ENCODE data around the gene SLC52A1.
"Not testable (repeated sequence)": the region's sequence is repeated elsewhere in the genome, so short reads cannot be mapped to it uniquely, and the experiment has no call there.

Gene SLC52A1

DNA sequence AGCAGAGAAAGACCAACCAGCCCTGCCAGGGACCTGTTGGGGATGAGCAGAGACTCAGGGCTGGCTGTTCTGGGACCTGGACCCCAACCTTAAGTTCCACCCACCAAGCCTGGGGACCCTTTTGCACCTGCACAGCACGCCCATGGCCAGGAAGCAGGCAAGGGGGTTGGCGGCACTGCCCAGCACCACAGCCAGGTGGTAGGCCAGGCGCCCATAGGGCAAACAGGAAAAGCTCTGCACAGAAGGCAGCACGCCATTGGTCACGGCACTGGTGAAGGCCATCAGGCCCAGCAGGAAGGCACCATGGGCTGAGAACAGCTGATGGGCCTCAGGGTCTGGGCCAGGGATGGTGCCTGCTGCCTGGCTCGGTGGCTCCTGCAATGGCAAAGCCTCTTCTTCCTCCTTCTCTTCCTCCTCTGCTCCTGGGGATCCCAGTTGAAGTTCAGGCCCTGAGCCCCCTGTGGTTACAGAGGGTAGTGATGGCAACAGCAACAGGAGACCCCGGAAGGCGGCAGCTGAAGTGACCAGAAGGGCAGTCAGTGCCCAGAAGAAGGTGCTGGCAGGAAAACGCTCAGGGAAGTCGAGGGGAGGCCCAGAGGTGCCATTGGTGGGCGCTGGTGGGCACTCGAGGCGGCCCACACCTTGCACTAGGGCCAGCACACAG lies 1.7 kb downstream of the SLC52A1 start:
- in situ Hi-C loops (cut with MboI; ENCODE audit: low pct_unique_long_range_greater_than_20kb, low sequenced_read_pairs), result no loop called here

DNA sequence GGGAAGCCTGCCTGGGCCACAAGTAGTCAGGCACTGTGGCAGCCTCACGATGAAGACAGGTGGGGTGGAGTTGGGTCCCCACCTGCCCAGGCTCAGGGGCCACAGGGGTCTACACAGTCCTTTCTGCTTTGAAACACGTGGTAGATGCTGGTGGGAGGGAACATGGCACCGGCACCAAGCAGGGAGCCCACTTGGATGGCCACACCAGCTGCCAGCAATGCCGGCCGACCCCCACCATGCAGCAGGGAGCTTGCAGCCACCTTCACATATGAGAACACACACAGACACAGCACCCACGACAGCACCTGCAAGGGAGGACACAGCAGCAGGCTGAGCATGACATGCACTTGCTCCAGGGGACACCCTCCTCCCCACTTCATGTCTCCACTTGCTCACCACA lies 2.4 kb downstream of the SLC52A1 start:
- DNase-seq, result no peak
- in situ Hi-C loops (cut with MboI; ENCODE audit: low pct_unique_long_range_greater_than_20kb, low sequenced_read_pairs), result no loop called here

More for the DNA sequence above, 1.7 kb downstream of the SLC52A1 start:
- no peak for DNase-seq

DNA sequence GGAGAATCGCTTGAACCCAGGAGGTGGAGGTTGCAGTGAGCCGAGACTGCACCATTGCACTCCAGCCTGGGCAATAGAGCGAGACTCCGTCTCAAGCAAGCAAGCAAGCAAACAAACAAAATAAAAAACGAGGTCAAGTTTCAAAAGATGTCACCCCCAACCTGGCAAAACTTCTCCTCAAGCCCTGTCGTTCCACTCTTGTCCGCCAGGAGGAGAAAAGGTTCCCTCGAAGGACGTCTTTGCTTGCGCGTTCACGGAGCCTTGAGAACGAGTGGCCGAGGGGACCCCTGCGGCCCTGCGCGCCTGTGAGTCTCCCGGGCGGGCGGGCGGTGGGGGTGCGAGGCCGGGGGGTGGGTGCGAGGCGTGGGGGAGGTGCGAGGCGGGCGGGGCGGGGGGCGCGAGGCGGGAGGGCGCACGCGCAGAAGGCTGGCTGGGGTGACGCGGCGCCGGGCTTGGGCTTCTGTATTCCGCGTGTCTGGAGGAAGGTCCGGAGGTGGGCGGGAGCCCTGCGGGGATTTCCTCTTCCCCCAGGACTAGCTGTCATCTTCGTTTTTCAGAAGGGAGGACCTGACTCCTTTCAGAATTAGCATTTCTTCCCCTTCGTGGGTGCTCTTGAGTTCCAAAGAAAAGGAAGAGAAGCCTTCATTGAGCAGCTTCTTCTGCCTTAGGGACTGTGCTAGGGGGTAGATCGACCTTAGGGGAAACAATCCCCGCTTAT lies 3.7 kb downstream of the SLC52A1 start:
- DNase-seq, result peak; percentile 74
- in situ Hi-C loops (cut with MboI; ENCODE audit: low pct_unique_long_range_greater_than_20kb, low sequenced_read_pairs), result no loop called here

DNA sequence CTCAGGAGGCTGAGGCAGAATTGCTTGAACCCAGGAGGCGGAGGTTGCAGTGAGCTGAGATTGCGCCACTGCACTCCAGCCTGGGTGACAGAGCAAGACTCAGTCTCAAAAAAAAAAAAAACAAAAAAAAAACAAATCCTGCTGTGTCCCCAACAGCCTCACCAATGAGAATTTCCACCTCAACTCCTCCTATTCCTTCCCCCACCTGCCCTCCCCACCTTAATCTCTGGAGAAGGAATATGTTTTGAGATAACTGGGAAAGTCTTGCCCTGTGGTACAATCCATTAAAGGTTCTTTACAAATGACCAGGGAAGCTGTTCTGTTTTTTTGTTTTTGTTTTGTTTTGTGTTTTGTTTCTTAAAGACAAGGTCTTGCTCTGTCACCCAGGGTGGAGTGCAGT lies 5.1 kb downstream of the SLC52A1 start:
- in situ Hi-C loops (cut with MboI; ENCODE audit: low pct_unique_long_range_greater_than_20kb, low sequenced_read_pairs); DNase-seq: not testable (repeated sequence)

DNA sequence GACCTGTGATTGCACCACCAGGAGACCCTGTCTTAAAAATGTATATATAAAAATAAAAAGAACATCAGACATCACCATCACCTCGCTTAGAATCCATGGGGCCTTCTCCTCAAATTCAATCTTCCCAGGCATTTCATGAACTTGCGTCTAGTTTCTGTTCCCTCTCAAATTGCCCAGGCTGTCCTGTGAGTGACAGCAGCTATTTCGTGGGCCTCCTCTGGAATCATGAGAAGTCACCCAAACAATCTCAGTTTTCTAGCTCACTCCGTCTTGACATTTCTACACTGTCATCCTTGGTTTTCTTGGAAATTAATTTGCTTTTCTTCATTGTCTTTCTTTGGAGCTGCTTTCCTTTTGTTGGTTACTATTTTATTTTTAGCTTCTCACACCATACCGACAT lies 7.3 kb downstream of the SLC52A1 start:
- DNase-seq, result no peak
- in situ Hi-C loops (cut with MboI; ENCODE audit: low pct_unique_long_range_greater_than_20kb, low sequenced_read_pairs), result no loop called here

DNA sequence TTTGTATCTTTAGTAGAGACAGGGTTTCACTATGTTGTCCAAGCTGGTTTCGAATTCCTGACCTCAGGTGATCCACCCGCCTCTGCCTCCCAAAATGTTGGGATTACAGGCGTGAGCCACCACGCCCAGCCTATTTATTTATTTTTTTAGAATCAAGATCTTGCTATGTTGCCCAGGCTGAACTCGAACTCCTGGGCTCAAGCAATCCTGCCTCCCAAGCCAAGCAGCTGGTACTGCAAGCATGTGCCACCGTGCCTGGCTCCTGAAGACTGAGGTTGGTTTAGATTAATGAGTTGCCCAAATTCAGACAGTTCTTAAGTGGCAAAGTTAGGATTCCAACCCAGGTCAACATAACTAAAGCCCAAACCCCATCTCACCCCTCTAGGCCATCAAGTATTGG lies 7.9 kb downstream of the SLC52A1 start:
- in situ Hi-C loops (cut with MboI; ENCODE audit: low pct_unique_long_range_greater_than_20kb, low sequenced_read_pairs), result no loop called here
- DNase-seq, result no peak

DNA sequence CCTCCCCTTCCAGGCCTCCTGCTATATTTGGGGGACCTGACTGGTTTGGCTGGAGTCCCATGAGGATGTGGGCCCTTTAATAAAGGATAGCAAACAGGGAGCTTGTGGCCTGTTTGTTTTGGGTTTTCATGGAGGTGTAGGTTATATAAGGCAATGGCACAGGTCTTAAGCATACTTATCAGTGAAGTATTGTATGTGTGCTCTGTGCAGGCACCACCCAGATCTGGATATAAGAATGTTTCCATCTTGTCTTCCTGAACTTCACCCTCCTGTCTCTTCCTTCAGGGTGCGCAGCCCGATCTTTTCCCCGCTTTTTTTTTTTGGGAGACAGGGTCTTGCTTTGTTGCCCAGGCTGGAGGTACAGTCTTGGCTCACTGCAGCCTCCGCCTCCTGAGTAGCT lies 10.6 kb downstream of the SLC52A1 start:
- DNase-seq, result no peak
- in situ Hi-C loops (cut with MboI; ENCODE audit: low pct_unique_long_range_greater_than_20kb, low sequenced_read_pairs), result no loop called here

DNA sequence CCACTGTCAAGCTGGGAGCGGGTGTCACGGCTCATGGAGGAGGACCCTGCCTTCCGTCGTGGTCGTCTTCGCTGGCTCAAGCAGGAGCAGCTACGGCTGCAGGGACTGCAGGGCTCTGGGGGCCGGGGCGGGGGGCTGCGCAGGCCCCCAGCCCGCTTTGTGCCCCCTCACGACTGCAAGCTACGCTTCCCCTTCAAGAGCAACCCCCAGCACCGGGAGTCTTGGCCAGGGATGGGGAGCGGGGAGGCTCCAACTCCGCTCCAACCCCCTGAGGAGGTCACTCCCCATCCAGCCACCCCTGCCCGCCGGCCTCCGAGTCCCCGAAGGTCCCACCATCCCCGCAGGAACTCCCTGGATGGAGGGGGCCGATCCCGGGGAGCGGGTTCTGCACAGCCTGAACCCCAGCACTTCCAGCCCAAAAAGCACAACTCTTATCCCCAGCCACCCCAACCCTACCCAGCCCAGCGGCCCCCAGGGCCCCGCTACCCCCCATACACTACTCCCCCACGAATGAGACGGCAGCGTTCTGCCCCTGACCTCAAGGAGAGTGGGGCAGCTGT lies 11.6 kb downstream of the SLC52A1 start:
- no peak for DNase-seq
- in situ Hi-C loops (cut with MboI; ENCODE audit: low pct_unique_long_range_greater_than_20kb, low sequenced_read_pairs), result no loop called here

DNA sequence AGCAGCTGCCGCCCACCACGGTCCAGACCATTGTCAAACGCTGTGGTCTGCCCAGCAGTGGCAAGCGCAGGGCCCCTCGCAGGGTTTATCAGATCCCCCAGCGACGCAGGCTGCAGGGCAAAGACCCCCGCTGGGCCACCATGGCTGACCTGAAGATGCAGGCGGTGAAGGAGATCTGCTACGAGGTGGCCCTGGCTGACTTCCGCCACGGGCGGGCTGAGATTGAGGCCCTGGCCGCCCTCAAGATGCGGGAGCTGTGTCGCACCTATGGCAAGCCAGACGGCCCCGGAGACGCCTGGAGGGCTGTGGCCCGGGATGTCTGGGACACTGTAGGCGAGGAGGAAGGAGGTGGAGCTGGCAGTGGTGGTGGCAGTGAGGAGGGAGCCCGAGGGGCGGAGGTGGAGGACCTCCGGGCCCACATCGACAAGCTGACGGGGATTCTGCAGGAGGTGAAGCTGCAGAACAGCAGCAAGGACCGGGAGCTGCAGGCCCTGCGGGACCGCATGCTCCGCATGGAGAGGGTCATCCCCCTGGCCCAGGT lies 13.0 kb downstream of the SLC52A1 start:
- in situ Hi-C loops (cut with MboI; ENCODE audit: low pct_unique_long_range_greater_than_20kb, low sequenced_read_pairs), result no loop called here
- DNase-seq, result no peak

DNA sequence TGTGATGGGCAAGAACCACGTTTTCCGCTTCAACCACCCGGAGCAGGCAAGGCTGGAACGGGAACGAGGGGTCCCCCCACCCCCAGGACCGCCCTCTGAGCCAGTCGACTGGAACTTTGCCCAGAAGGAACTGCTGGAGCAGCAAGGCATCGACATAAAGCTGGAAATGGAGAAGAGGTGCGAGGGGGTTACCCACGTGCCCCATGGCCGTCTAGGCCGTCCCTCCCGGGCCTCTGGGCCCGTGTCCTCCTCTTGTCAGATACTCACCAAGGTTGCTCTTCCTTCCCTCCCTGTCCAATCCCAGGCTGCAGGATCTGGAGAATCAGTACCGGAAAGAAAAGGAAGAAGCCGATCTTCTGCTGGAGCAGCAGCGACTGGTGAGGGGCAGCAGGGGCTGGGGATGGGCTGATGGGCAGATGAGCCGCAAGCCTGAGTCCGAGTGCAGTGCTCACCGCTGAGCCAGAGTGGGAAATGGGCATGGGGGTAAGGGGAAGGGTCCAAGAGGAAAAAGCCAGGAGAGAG lies 14.7 kb downstream of the SLC52A1 start:
- in situ Hi-C loops (cut with MboI; ENCODE audit: low pct_unique_long_range_greater_than_20kb, low sequenced_read_pairs), result no loop called here
- no peak for DNase-seq

DNA sequence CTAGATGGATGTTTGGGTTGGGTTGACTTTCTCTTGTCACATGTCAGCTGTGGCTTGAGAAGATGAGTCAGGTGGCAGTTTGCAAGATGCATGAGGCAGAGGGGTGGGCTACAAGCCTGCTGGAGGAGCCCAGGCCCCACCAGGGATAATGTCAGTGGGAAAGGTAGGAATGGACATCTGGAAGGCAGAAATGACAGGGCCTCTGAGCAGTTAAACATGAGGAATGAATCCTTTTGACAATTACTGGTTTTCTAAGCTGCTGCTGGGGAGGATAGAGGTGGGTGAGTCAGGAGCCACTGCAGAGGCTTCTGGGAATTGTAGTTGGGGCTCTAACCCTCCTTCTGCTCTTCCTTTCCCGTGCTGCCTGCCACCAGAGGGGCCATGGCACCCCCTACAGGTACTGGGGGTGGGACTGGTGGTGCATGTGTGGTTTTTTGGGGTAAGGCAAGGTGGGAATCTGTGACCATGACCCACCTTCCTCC lies 15.7 kb downstream of the SLC52A1 start:
- DNase-seq, result peak; percentile 49
- in situ Hi-C loops (cut with MboI; ENCODE audit: low pct_unique_long_range_greater_than_20kb, low sequenced_read_pairs), result no loop called here

DNA sequence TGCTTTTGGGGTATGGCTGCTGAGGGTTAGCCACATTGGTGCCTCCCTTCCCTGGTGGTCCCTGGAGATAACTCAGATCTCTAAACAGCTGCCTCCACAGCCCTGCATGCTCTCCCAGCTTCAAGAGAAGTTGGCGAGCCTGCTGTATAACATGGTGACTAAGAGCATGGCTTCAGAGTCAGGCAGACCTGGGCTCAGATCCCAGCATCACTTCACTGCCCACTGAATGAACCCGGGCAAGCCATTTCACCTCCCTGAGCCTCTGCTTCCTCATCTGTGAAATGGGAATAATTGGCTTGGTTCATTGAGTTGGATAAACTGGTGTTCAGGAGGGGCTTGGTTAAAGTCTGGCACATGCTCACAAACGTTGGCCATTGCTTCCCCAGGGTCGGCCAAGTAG lies 20.9 kb downstream of the SLC52A1 start:
- DNase-seq, result no peak
- in situ Hi-C loops (cut with MboI; ENCODE audit: low pct_unique_long_range_greater_than_20kb, low sequenced_read_pairs), result no loop called here

DNA sequence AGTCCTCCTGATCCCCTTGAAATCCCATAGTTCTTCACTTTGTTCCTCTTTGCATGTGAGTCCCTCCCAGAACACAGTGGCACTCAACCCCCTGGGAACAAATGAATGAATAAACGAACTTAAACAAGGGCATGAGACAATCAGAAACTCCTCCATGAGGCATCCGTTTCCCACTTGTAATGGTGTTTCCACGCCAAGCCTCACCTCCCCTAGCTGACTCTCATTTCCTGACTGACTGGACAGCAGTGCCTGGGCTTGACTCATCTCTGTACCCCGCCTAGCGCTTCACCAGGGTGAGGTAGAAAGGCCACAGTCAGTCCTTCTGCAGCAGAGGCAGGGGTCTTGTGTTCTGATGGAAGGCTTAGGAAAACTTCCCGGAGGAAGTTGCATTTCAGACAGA lies 23.3 kb downstream of the SLC52A1 start:
- in situ Hi-C loops (cut with MboI; ENCODE audit: low pct_unique_long_range_greater_than_20kb, low sequenced_read_pairs), result no loop called here
- DNase-seq, result no peak

DNA sequence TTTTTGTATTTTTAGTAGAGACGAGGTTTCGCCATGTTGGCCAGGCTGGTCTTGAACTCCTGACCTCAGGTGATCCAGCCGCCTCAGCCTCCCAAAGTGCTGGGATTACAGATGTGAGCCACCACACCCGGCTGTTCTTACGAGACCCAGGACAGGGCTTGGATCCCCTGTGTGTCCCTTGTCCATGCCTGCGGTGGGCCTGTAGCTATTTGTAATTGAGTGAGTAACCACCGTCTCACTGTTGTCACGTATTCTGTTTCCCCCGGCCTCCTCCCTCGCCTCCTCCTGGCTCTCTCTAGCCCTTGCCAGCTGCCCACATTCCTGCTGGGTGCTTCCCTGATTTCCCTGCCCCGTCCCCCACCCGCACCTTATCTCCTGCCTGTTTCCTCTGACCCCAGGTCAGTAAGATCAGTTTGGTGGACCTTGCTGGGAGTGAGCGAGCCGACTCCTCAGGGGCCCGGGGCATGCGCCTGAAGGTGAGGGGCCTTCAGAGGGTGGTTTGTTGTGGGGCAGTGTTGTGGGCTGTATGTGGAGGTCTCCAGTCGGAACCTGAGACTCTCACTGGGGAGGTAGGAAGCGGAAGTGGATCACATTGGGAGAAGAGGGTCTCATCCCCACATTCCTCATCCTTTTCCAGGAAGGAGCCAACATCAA lies 31.9 kb downstream of the SLC52A1 start:
- DNase-seq, result no peak
- in situ Hi-C loops (cut with MboI; ENCODE audit: low pct_unique_long_range_greater_than_20kb, low sequenced_read_pairs), result no loop called here

DNA sequence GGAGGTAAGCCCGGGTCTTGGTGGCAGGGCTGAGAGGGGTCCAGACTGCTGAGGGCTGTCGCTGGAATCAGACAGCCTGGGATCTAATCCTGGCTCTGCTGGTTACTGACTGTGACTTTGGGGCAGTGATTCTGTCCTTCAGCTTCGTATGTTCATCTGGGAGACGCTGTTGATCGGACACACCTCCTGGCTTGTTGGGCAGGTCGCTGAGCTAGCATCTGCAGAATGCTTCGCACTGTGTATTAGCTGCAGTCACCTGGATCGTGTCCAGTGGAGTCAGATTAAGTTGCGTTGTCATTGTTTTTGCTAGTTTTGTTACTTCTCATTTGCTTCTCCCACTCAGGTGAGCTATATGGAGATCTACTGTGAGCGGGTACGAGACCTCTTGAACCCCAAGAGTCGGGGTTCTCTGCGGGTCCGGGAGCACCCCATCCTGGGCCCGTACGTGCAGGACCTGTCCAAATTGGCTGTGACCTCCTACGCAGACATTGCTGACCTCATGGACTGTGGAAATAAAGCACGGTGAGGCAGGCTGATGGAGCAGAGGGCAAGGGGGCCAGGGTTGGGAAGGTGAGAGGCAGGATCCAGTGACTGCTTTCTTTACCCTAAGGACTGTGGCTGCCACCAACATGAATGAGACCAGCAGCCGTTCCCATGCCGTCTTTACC lies 33.0 kb downstream of the SLC52A1 start:
- in situ Hi-C loops (cut with MboI; ENCODE audit: low pct_unique_long_range_greater_than_20kb, low sequenced_read_pairs), result no loop called here
- DNase-seq, result no peak

DNA sequence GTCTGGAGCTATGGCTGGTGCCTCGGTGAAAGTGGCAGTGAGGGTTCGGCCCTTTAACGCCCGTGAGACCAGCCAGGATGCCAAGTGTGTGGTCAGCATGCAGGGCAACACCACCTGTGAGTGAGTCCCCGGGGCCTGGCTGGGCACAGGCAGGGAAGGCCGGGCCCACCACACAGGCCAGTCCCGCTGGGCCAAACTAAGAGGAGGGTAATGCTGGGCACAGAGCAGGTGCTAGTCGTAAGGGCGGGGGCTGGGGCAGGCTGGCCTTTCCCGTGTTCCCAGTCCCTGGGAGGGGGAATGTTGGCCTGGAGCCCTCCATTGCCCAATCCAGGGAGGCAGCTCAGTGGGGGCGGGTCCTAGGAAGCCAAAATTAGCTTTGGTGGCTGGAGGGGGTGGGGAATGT lies 35.0 kb downstream of the SLC52A1 start:
- no peak for DNase-seq
- in situ Hi-C loops (cut with MboI; ENCODE audit: low pct_unique_long_range_greater_than_20kb, low sequenced_read_pairs), result no loop called here

DNA sequence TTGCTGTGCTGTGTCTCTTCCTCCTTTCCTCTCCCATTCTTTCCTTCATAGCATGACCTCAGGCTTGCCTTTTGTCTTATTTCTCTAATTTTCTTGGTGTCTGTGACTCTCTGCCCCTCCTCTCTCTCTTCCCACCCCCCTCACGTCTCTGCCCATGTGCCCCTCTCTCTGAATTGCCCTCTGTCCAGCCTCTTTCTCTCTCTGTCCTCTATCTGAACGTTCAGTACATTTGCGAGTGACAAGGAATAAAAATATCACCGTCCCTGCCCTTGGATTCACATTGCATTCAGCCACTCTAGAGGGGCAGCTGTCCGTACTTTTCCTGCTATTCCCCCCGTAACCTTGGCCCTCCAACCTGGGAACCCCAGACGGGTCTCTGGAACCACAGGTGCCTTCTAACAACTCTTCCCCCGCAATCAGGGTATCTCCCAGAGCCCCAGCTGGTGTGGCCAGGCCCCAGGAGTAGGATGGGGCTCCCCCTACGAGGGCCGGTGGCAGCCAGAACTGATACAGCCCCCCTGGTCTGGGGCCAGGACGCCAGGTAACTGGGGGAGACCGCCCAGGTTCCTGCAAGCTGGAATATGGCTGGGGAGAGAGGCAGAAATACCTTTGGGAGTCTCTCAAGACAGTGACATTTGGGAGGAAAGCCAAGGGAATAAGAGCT lies 35.7 kb downstream of the SLC52A1 start:
- in situ Hi-C loops (cut with MboI; ENCODE audit: low pct_unique_long_range_greater_than_20kb, low sequenced_read_pairs), result no loop called here

DNA sequence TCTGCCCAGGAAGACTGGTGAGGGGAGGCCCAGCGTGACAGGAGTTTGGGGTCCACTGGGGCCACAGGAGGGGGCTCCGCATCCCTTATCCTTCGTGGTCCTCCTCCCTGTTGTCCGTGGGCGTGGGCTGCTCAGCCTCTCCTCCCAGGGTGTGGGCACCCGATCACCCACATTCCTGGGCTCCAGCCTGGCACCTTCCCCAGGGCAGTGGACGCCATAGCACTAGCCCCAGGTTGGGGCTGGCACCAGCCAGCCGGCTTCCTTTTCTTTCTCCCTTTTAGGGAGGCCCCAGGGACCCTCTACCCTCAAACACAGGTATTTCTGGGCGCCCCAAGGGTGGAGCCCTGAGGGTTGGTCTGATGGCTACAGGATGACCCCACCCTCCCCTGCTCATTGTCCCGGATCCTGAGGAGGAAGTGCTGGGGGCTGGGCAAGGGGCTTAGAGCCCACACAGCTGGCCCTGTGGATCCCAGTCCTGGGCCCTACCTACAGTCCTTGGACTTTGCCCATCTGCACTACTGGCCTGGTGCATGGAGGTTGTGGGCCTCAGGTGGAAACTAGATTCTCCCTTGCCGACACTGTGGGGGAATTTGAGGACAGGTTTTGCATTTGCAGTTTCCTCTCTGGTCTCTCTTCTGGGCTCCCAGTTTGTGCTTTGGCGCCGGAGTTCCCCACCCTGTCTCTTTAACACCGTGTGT lies 36.3 kb downstream of the SLC52A1 start:
- peak; percentile 12 for DNase-seq
- in situ Hi-C loops (cut with MboI; ENCODE audit: low pct_unique_long_range_greater_than_20kb, low sequenced_read_pairs), result no loop called here

More for the DNA sequence above, 35.7 kb downstream of the SLC52A1 start:
- no peak for DNase-seq

Measured in KBM-7 (cell line).